Iris pigment epithelial cell (primary cell): ENCODE measurements around the gene RYR3.

Experiments used
- DNase-seq: peaks from one replicate; pipeline ENCODE4 v3.0.0-alpha.2; 2011; ENCODE audit warnings: low read depth

RYR3 gene

GRCh38 chr15:33882921-33883320 lies 572.2 kb downstream of the RYR3 start:
- no peak for DNase-seq

DNA sequence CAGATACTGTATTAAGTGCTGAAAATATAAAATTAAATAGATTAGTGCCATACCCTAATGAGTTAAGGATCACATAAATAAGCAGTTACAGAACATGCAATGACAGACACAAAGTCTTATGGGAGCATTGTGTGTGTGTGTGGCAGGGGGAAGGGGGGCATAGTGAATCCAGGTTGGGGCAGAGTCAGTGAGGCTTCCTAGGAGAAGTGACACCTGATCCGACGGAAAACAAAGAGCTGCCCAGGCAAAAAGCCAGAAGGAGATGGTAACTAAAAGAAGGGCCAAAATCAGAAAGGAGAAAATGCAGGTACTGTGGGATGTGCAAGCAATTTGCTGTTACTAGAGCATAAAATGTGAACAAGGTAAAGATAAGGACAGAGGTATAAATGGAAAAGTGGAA lies 577.4 kb downstream of the RYR3 start:
- DNase-seq = no peak

DNA sequence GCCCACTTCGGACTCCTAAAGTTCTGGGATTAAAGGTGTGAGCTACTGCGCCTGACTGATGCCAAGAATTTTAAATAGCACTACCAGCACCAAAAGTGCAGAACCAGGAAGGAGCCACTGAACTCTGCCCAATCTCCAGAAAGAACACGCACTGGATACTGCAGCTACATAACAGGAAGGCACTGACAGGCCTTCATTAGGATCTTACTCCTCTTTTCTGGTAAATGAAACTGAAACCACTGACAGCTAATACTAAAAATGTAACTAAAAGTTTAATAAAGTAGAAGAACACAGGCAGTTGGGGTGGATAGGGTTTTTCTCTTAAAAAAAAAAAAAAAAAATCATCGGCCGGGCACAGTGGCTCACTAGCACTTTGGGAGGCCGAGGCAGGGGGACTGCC lies 583.4 kb downstream of the RYR3 start:
- DNase-seq = no peak

GRCh38 chr15:33902043-33902442 lies 591.3 kb downstream of the RYR3 start:
- DNase-seq = no peak

- no peak for DNase-seq
Measured at GRCh38 chr15:33903661-33904060, 592.9 kb downstream of the RYR3 start.

DNA sequence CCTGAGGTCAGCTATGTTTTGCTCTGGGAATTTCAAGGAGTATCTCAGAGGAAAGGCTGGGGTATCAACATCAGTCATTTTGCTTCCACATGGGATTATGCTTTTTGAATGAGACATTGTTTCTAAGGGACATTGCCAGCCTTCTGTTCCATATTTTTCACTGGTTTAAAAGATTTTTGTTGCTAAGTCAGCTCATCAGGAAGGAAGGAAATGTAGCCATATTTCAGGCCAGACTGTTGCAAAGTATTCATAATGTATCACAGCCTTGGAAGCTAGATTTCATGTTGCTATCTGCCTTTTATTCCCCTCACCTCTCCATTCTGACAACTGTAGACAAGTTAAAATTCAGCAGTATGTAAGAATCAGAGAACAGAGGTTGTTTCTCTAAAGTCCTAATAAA lies 596.6 kb downstream of the RYR3 start:
- no peak for DNase-seq

- DNase-seq = peak; percentile 29
Measured at GRCh38 chr15:33908406-33908805, 597.6 kb downstream of the RYR3 start.

- DNase-seq = peak; percentile 50
Measured at GRCh38 chr15:33910741-33911140, 600.0 kb downstream of the RYR3 start.

DNA sequence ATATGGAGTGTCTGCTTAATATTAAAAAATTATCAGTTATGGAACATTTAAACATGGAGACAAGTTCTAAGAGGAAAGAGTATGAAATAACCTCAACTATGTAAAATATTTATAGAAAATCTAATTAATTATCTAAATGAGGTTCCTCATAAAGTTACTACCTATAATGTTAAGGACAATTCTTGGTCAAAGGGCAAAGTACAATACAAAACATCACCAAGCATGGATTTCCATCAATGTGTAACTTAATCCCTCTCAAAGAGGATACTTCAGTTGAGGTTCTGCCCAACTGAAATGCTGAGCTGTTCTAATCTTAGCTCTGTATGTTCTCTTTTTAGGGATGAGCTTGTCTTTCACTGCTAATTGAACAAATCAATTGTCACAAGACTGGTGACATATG lies 601.6 kb downstream of the RYR3 start:
- DNase-seq = no peak

GRCh38 chr15:33913459-33913858 lies 602.7 kb downstream of the RYR3 start:
- DNase-seq = peak; percentile 72
